SK-N-SH (cell line): ENCODE data around the gene IFNL2.

Experiments used
- CTCF ChIP-seq: fragments of 200-600 bp; sonication (generic); IDR thresholded peaks from 2 replicates; pipeline ENCODE4 v1.6.1; 2017; ENCODE audit warnings: antibody characterized with exemption, mild to moderate bottlenecking, moderate library complexity
- EZH2phosphoT487 ChIP-seq: fragments of 200-600 bp; sonication (generic); IDR thresholded peaks from 2 replicates; pipeline ENCODE4 v1.6.1; 2017; ENCODE audit warnings: low read depth, mixed run types, mild to moderate bottlenecking, antibody characterized with exemption, moderate library complexity, borderline replicate concordance
- MAX ChIP-seq: IDR thresholded peaks from 2 replicates; pipeline ENCODE4 v1.4.0; 2012; ENCODE audit warnings: low read depth
- MEF2A ChIP-seq: IDR thresholded peaks from 2 replicates; pipeline ENCODE4 v1.4.0; 2012; ENCODE audit warnings: low read depth, borderline replicate concordance
- PBX3 ChIP-seq: IDR thresholded peaks from 2 replicates; pipeline ENCODE4; 2012
- POLR2AphosphoS5 ChIP-seq: IDR thresholded peaks from 2 replicates; pipeline ENCODE4 v1.6.1; 2012; ENCODE audit warnings: low read depth, low read length
- SIN3A ChIP-seq: IDR thresholded peaks from 2 replicates; pipeline ENCODE4 v1.6.1; 2012; ENCODE audit warnings: low read depth, mild to moderate bottlenecking, low read length, moderate library complexity, borderline replicate concordance
- USF2 ChIP-seq: fragments of 150-350 bp; IDR thresholded peaks from 2 replicates; pipeline ENCODE4 v1.6.1; 2017; ENCODE audit warnings: antibody characterized with exemption, low read length, low read depth, borderline replicate concordance
- YY1 ChIP-seq: IDR thresholded peaks from 2 replicates; pipeline ENCODE4 v1.4.0; 2012; ENCODE audit warnings: low read depth, mild to moderate bottlenecking

GRCh38 chr19:39318071-39318470 is 49.9 kb downstream of the IFNL2 start:
- TF ChIP-seq YY1 (no peak), MEF2A (no peak), PBX3 (no peak), USF2 (no peak), CTCF (no peak), MAX (no peak), SIN3A (no peak), POLR2AphosphoS5 (no peak), EZH2phosphoT487 (no peak)
